BLaER1 (cell line): Measurements from ENCODE around the gene ITGB7.

Source experiments
- H3K27ac ChIP-seq: shearing (Covaris generic); formaldehyde crosslinking; 2 replicates; pipeline ENCODE4 v1.8.1; 2022
- H3K27me3 ChIP-seq: shearing (Covaris generic); formaldehyde crosslinking; 2 replicates; pipeline ENCODE4 v1.8.1; 2022
- H3K36me3 ChIP-seq: shearing (Covaris generic); formaldehyde crosslinking; 2 replicates; pipeline ENCODE4 v1.8.1; 2022
- H3K4me1 ChIP-seq: shearing (Covaris generic); formaldehyde crosslinking; 2 replicates; pipeline ENCODE4 v1.8.1; 2022
- H3K4me2 ChIP-seq: shearing (Covaris generic); formaldehyde crosslinking; 2 replicates; pipeline ENCODE4 v1.8.1; 2022
- H3K4me3 ChIP-seq: shearing (Covaris generic); formaldehyde crosslinking; 2 replicates; pipeline ENCODE4 v1.8.1; 2022
- H3K9ac ChIP-seq: shearing (Covaris generic); formaldehyde crosslinking; 2 replicates; pipeline ENCODE4 v1.8.1; 2022
- H3K9me3 ChIP-seq: shearing (Covaris generic); formaldehyde crosslinking; 2 replicates; pipeline ENCODE4 v1.8.1; 2022
- H4K20me1 ChIP-seq: shearing (Covaris generic); formaldehyde crosslinking; 2 replicates; pipeline ENCODE4 v1.8.1; 2022
- Cebpa-rat ChIP-seq: shearing (Covaris generic); IDR thresholded peaks from 2 replicates; pipeline ENCODE4 v1.8.1; 2022

ITGB7 gene

GRCh38 chr12:53161119-53161911, 45.7 kb downstream of the ITGB7 start:
- peaks cover 4% of the 10 kb centered on the region; the same call in 1 of the 2 replicates for H3K4me1 ChIP-seq
- H3K27me3 ChIP-seq: no peaks in the 10 kb centered on the region
- no peak overlapping the region for H3K4me2 ChIP-seq
- H3K4me3 ChIP-seq: no peak overlapping the region
- H3K9me3 ChIP-seq: no peaks in the 10 kb centered on the region
- H3K36me3 ChIP-seq: no peaks in the 10 kb centered on the region
- no peaks in the 10 kb centered on the region for H4K20me1 ChIP-seq
- no peak for TF ChIP-seq Cebpa-rat
- H3K9ac ChIP-seq: no peak overlapping the region
- H3K27ac ChIP-seq: no peak overlapping the region

- Histone ChIP-seq H3K4me1 (peaks cover 4% of the 10 kb centered on the region; the same call in 1 of the 2 replicates), H3K27ac (no peak overlapping the region), H3K4me3 (no peak overlapping the region), H3K36me3 (no peaks in the 10 kb centered on the region), H3K4me2 (no peak overlapping the region), H3K27me3 (no peaks in the 10 kb centered on the region), H4K20me1 (no peaks in the 10 kb centered on the region), H3K9me3 (no peaks in the 10 kb centered on the region), H3K9ac (no peak overlapping the region)
- TF ChIP-seq Cebpa-rat: no peak
Measured at GRCh38 chr12:53160673-53161072, 46.4 kb downstream of the ITGB7 start.

- peak overlapping the region; percentile 32; the same call in 1 of the 2 replicates for H3K9ac ChIP-seq
- H3K4me2 ChIP-seq: no peak overlapping the region
Measured at GRCh38 chr12:53160000-53160399, 47.1 kb downstream of the ITGB7 start.

GRCh38 chr12:53159195-53159839, 47.7 kb downstream of the ITGB7 start:
- H4K20me1 ChIP-seq: no peaks in the 10 kb centered on the region
- no peaks in the 10 kb centered on the region for H3K27me3 ChIP-seq
- peaks cover 4% of the 10 kb centered on the region; the same call in 1 of the 2 replicates for H3K4me1 ChIP-seq
- H3K36me3 ChIP-seq: no peaks in the 10 kb centered on the region
- H3K4me2 ChIP-seq: peak overlapping the region; percentile 27; the same call in 1 of the 2 replicates
- peak overlapping the region; percentile 32; the same call in 1 of the 2 replicates for H3K9ac ChIP-seq
- peak overlapping the region; percentile 65 for H3K27ac ChIP-seq
- H3K4me3 ChIP-seq: no peak overlapping the region
- no peak for TF ChIP-seq Cebpa-rat
- H3K9me3 ChIP-seq: no peaks in the 10 kb centered on the region

More at GRCh38 chr12:53160000-53160399, 47.1 kb downstream of the ITGB7 start:
- Histone ChIP-seq H3K9me3 (no peaks in the 10 kb centered on the region), H3K27ac (peak overlapping the region; percentile 65), H4K20me1 (no peaks in the 10 kb centered on the region), H3K36me3 (no peaks in the 10 kb centered on the region), H3K4me3 (no peak overlapping the region), H3K27me3 (no peaks in the 10 kb centered on the region), H3K4me1 (peaks cover 4% of the 10 kb centered on the region; the same call in 1 of the 2 replicates)
- no peak for TF ChIP-seq Cebpa-rat

GRCh38 chr12:53152390-53152789, 54.7 kb downstream of the ITGB7 start:
- no peaks in the 10 kb centered on the region for H3K9me3 ChIP-seq

GRCh38 chr12:53151039-53151438, 56.0 kb downstream of the ITGB7 start:
- TF ChIP-seq Cebpa-rat: no peak
- Histone ChIP-seq H3K4me3 (no peak overlapping the region), H3K27me3 (no peaks in the 10 kb centered on the region), H4K20me1 (no peaks in the 10 kb centered on the region), H3K4me2 (no peak overlapping the region), H3K9ac (no peak overlapping the region), H3K4me1 (peaks cover 6% of the 10 kb centered on the region), H3K36me3 (no peaks in the 10 kb centered on the region), H3K27ac (no peak overlapping the region), H3K9me3 (no peaks in the 10 kb centered on the region)

More at GRCh38 chr12:53152390-53152789, 54.7 kb downstream of the ITGB7 start:
- no peaks in the 10 kb centered on the region for H3K27me3 ChIP-seq
- H3K4me1 ChIP-seq: peaks cover 6% of the 10 kb centered on the region
- no peak for TF ChIP-seq Cebpa-rat
- no peak overlapping the region for H3K27ac ChIP-seq
- H3K4me3 ChIP-seq: no peak overlapping the region
- H4K20me1 ChIP-seq: no peaks in the 10 kb centered on the region
- no peak overlapping the region for H3K9ac ChIP-seq
- no peak overlapping the region for H3K4me2 ChIP-seq
- no peaks in the 10 kb centered on the region for H3K36me3 ChIP-seq

GRCh38 chr12:53147653-53148052, 59.4 kb downstream of the ITGB7 start:
- Histone ChIP-seq H3K27me3 (no peaks in the 10 kb centered on the region), H3K9ac (no peak overlapping the region), H3K9me3 (no peaks in the 10 kb centered on the region), H3K4me3 (no peak overlapping the region), H3K36me3 (no peaks in the 10 kb centered on the region), H4K20me1 (no peaks in the 10 kb centered on the region), H3K4me2 (no peak overlapping the region), H3K27ac (no peak overlapping the region), H3K4me1 (peaks cover 6% of the 10 kb centered on the region)
- TF ChIP-seq Cebpa-rat: no peak

- Histone ChIP-seq H3K4me2 (no peak overlapping the region), H3K4me3 (no peak overlapping the region), H3K27ac (no peak overlapping the region), H3K27me3 (no peaks in the 10 kb centered on the region), H3K4me1 (peaks cover 6% of the 10 kb centered on the region), H3K36me3 (no peaks in the 10 kb centered on the region), H3K9ac (no peak overlapping the region), H3K9me3 (no peaks in the 10 kb centered on the region), H4K20me1 (no peaks in the 10 kb centered on the region)
- TF ChIP-seq Cebpa-rat: no peak
Measured at GRCh38 chr12:53147181-53147580, 59.9 kb downstream of the ITGB7 start.

GRCh38 chr12:53145383-53146260, 61.4 kb downstream of the ITGB7 start:
- Histone ChIP-seq H3K4me3 (no peak overlapping the region), H3K9ac (no peak overlapping the region), H3K27me3 (no peaks in the 10 kb centered on the region), H3K4me1 (peaks cover 6% of the 10 kb centered on the region), H4K20me1 (no peaks in the 10 kb centered on the region), H3K36me3 (no peaks in the 10 kb centered on the region), H3K9me3 (no peaks in the 10 kb centered on the region), H3K4me2 (no peak overlapping the region), H3K27ac (no peak overlapping the region)
- TF ChIP-seq Cebpa-rat: no peak
